ENCODE data around the gene CCDC197.

Gene CCDC197

DNA sequence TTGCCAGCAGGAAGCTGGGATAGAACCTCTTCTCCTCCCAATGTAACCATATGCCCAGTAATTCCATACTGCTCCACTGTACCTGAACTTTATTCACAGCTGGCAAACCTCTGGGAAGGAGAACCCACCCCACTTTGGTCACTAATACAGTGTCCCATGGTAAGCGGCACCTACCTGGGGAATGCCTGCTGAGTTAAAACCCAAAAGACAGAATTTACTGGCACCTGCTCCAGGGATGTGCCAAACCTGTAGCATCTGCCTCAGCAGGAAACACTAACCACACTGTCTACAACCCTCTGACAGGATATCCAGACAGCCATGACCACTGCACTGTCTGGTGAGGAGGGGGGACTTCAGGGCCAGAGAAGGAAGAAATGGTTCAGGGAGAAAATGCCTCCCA is 57.3 kb downstream of the CCDC197 start:
- Histone ChIP-seq H3K9me3 (ENCODE audit: insufficient read depth, low read length, severe bottlenecking) (no peaks in the 10 kb centered on the region), H3K4me3 (ENCODE audit: low read depth in 1 of 2, low read length in 2 of 2) (no peak overlapping the region), H3K4me2 (ENCODE audit: insufficient read depth, low read length) (no peak overlapping the region), H3K27me3 (ENCODE audit: insufficient read depth, low read length, poor library complexity) (no peaks in the 10 kb centered on the region), H3K36me3 (ENCODE audit: insufficient read depth, low read length) (peaks cover 97% of the 10 kb centered on the region), H4K20me1 (ENCODE audit: insufficient read depth, low read length) (peaks cover 30% of the 10 kb centered on the region; the same call in 1 of the 2 replicates), H3K79me2 (ENCODE audit: insufficient read depth, low read length) (0 out of 2 replicates have a peak, but pooled peaks cover 8% of the 10 kb centered on the region), H3K9ac (ENCODE audit: low read depth, low read length) (no peak overlapping the region), H2AFZ (ENCODE audit: low read depth, low read length) (no peak overlapping the region), H3K4me1 (ENCODE audit: insufficient read depth, low read length) (no peaks in the 10 kb centered on the region), H3K27ac (ENCODE audit: low read length) (no peak overlapping the region)
- DNase-seq: no peak
- ATAC-seq (ENCODE audit: insufficient read depth, low read depth): peak; percentile 38; the same call in 1 of the 3 replicates
- no peak for TF ChIP-seq EZH2 (IDR thresholded peaks at IDR 0.05; ENCODE audit: borderline replicate concordance, low read depth, low read length, severe bottlenecking)

DNA sequence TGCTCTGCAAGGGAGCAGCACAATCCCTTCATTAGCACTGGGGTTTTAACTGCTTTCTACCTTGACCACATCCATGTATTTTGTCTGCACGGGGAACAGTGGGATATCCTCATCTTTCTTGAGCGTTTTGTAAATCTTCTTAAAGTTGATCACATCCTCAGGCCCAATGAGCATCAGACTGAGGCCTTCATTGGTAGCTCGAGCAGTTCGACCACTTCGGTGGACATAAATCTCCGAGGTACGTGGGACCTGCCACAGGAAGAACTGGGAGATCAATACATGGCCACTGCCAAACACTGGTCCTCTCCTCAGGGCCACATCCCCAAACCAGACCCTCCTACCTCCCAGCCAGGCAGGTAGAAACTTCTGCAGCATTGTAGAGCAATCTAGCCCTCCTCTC is 57.8 kb downstream of the CCDC197 start:
- Histone ChIP-seq H3K27me3 (ENCODE audit: insufficient read depth, low read length, poor library complexity) (no peaks in the 10 kb centered on the region), H3K36me3 (ENCODE audit: insufficient read depth, low read length) (peaks cover 97% of the 10 kb centered on the region), H3K9ac (ENCODE audit: low read depth, low read length) (no peak overlapping the region), H3K79me2 (ENCODE audit: insufficient read depth, low read length) (0 out of 2 replicates have a peak, but pooled peaks cover 11% of the 10 kb centered on the region), H2AFZ (ENCODE audit: low read depth, low read length) (no peak overlapping the region), H4K20me1 (ENCODE audit: insufficient read depth, low read length) (peaks cover 32% of the 10 kb centered on the region), H3K4me2 (ENCODE audit: insufficient read depth, low read length) (no peak overlapping the region), H3K4me3 (ENCODE audit: low read depth in 1 of 2, low read length in 2 of 2) (no peak overlapping the region), H3K9me3 (ENCODE audit: insufficient read depth, low read length, severe bottlenecking) (no peaks in the 10 kb centered on the region), H3K4me1 (ENCODE audit: insufficient read depth, low read length) (no peaks in the 10 kb centered on the region), H3K27ac (ENCODE audit: low read length) (no peak overlapping the region)
- DNase-seq (no peak), ATAC-seq (ENCODE audit: insufficient read depth, low read depth) (no peak)
- TF ChIP-seq, protein P1, sequence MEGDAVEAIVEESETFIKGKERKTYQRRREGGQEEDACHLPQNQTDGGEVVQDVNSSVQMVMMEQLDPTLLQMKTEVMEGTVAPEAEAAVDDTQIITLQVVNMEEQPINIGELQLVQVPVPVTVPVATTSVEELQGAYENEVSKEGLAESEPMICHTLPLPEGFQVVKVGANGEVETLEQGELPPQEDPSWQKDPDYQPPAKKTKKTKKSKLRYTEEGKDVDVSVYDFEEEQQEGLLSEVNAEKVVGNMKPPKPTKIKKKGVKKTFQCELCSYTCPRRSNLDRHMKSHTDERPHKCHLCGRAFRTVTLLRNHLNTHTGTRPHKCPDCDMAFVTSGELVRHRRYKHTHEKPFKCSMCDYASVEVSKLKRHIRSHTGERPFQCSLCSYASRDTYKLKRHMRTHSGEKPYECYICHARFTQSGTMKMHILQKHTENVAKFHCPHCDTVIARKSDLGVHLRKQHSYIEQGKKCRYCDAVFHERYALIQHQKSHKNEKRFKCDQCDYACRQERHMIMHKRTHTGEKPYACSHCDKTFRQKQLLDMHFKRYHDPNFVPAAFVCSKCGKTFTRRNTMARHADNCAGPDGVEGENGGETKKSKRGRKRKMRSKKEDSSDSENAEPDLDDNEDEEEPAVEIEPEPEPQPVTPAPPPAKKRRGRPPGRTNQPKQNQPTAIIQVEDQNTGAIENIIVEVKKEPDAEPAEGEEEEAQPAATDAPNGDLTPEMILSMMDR (IDR thresholded peaks at IDR 0.05; ENCODE audit: borderline replicate concordance, extremely low read depth, low read length, poor library complexity, severe bottlenecking): no peak
- no peak for TF ChIP-seq EZH2 (IDR thresholded peaks at IDR 0.05; ENCODE audit: borderline replicate concordance, low read depth, low read length, severe bottlenecking)

DNA sequence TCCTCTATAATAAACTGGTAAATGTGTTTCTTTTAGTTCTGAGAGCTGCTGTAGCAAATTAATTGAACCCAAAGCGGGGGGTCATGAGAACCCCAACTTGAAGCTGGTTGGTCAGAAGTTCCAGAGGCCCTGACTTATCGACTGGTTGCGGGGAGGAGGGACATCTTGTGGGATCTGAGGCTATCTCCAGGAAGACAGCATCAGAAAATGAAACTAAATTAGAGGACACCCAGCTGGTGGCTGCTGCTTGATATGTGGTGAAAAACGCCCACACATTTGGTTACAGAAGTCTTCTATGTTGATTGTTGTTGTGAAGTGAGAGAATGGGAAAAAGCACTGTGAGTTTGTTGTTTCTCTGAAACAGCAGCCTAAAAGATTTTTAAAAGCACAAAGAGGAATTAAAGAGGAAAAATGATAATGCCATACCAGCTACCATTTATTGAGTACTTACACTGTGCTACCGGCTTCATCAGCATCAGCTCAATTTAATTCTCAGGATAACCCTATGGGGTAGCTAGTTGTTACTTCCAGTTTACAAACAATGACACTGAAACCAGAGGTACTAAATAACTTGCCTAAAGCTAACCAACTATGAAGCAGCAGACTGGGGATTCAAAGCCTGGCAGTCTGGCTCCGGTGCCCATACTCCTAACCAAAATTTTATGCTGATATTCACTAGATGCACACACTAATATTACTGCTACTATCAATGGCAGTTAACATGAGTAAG is 59.6 kb downstream of the CCDC197 start:
- ATAC-seq (ENCODE audit: insufficient read depth, low read depth): peak; percentile 58
- no peak overlapping the region for H3K27ac ChIP-seq (ENCODE audit: low read length)
- peaks cover 20% of the 10 kb centered on the region for H3K79me2 ChIP-seq (ENCODE audit: insufficient read depth, low read length)
- H3K4me3 ChIP-seq (ENCODE audit: low read depth in 1 of 2, low read length in 2 of 2): no peak overlapping the region
- H3K36me3 ChIP-seq (ENCODE audit: insufficient read depth, low read length): peaks cover 97% of the 10 kb centered on the region
- H2AFZ ChIP-seq (ENCODE audit: low read depth, low read length): no peak overlapping the region
- H3K4me2 ChIP-seq (ENCODE audit: insufficient read depth, low read length): no peak overlapping the region
- DNase-seq: no peak
- TF ChIP-seq, protein P1 (IDR thresholded peaks at IDR 0.05; ENCODE audit: borderline replicate concordance, extremely low read depth, low read length, poor library complexity, severe bottlenecking): no peak
- TF ChIP-seq EZH2 (IDR thresholded peaks at IDR 0.05; ENCODE audit: borderline replicate concordance, low read depth, low read length, severe bottlenecking): no peak
- no peaks in the 10 kb centered on the region for H3K4me1 ChIP-seq (ENCODE audit: insufficient read depth, low read length)
- no peaks in the 10 kb centered on the region for H3K27me3 ChIP-seq (ENCODE audit: insufficient read depth, low read length, poor library complexity)
- H4K20me1 ChIP-seq (ENCODE audit: insufficient read depth, low read length): peaks cover 43% of the 10 kb centered on the region
- H3K9me3 ChIP-seq (ENCODE audit: insufficient read depth, low read length, severe bottlenecking): no peaks in the 10 kb centered on the region
- H3K9ac ChIP-seq (ENCODE audit: low read depth, low read length): no peak overlapping the region

DNA sequence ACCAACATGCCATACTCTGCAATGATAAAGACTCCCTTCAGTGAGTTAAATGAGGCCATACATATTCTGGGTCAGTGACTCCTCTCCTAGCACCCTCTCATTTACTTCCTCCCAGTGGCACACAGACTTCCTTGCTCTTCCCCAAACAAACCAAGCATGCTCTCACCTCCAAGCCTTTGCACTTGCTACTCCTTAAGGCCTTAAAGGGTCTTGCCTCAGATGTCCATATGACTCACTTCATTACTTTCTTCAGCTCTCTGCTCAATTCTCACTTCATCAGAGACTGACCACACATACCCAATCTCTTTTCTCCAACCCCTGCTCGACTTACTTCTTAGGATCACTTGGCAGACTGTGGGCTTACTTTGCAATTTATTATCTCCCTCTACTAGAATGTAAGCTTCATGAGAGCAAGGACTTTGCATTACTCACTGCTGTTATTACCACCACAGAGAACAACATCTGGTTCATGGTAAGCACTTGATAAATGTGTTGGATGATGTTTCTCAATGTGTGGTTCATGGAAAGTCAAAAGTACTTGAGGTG is 61.1 kb downstream of the CCDC197 start:
- H3K27ac ChIP-seq (ENCODE audit: low read length): no peak overlapping the region
- TF ChIP-seq, protein P1 (IDR thresholded peaks at IDR 0.05; ENCODE audit: borderline replicate concordance, extremely low read depth, low read length, poor library complexity, severe bottlenecking): no peak
- no peak for TF ChIP-seq EZH2 (IDR thresholded peaks at IDR 0.05; ENCODE audit: borderline replicate concordance, low read depth, low read length, severe bottlenecking)

More for the DNA sequence above, 61.1 kb downstream of the CCDC197 start:
- H3K4me1 ChIP-seq (ENCODE audit: insufficient read depth, low read length): no peaks in the 10 kb centered on the region
- peaks cover 95% of the 10 kb centered on the region for H3K36me3 ChIP-seq (ENCODE audit: insufficient read depth, low read length)
- ATAC-seq (ENCODE audit: insufficient read depth, low read depth): no peak
- DNase-seq: no peak
- H4K20me1 ChIP-seq (ENCODE audit: insufficient read depth, low read length): peaks cover 57% of the 10 kb centered on the region
- no peak overlapping the region for H3K9ac ChIP-seq (ENCODE audit: low read depth, low read length)
- peaks cover 35% of the 10 kb centered on the region for H3K79me2 ChIP-seq (ENCODE audit: insufficient read depth, low read length)
- no peaks in the 10 kb centered on the region for H3K9me3 ChIP-seq (ENCODE audit: insufficient read depth, low read length, severe bottlenecking)
- no peaks in the 10 kb centered on the region for H3K27me3 ChIP-seq (ENCODE audit: insufficient read depth, low read length, poor library complexity)
- no peak overlapping the region for H2AFZ ChIP-seq (ENCODE audit: low read depth, low read length)
- H3K4me3 ChIP-seq (ENCODE audit: low read depth in 1 of 2, low read length in 2 of 2): no peak overlapping the region
- no peak overlapping the region for H3K4me2 ChIP-seq (ENCODE audit: insufficient read depth, low read length)

Measured in DND-41 (cell line).